HG03558 (cell line): ENCODE data around the gene TFAP2A.

ENCODE experiments used
- ATAC-seq: cut with Tn5 transposase; IDR thresholded peaks from one replicate; pipeline ENCODE4 v1.9.1; 2021; ENCODE audit warnings: moderate number of reproducible peaks; ENCODE audit not compliant: unreplicated experiment; ENCODE audit errors: extremely low read depth

TFAP2A gene

DNA sequence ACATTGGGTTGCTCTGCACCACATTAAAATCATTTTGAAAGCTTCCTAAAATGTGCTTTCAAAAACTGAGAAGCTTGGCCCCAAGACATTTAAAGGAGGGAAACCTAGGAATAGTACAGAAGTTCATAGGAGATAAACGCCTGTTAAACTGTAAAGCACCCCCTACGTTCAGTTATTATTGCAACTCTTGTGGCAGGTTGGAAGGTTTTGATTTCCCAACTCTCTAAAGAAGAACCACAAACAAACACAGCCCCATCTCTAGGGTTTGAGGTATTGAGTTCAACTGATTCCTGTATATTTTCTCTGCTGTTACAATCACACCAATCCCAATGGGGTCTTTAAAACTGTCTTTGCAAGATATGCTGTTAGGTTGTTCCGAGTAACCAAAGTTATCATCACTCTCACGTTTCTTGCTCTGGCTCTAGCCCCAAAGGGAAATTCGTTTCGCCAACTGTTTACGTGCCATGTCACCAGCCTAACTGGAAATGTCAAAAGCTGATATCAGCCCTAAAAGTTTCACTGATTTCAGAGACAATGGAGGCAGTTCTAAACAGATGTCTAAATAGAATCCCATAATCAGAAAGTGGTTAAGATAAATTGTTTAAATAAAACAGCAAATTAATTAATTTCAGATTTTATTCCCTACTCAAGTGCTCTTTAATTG lies 12.1 kb downstream of the TFAP2A start:
- no peak for ATAC-seq

DNA sequence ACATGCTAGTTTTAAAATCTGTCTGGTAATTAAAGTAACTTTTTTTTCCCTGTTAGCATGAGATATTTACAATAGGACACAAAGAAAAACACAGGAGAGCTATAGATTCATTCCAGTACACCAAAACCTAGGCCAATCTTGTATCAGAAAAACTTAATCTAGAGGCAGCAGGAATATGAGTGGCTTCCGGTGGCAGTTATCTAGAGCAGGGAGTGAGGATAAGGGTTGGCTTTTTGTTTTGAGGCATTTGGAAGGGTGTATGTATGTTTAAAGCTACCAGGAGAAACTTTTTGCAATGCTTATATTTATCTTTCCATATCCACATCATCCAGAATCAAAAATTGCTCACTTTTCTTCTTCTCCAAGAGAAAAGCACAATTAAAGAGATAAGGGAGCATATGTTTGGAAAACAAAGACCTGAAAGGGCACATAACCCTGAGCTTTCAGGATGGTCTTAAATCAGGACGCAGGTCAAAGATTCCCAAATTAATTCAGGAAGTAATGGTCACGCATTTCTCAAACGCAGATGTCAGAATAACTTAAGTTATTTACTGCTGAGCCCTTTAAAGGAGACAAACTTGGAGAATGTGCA lies 13.1 kb downstream of the TFAP2A start:
- no peak for ATAC-seq

DNA sequence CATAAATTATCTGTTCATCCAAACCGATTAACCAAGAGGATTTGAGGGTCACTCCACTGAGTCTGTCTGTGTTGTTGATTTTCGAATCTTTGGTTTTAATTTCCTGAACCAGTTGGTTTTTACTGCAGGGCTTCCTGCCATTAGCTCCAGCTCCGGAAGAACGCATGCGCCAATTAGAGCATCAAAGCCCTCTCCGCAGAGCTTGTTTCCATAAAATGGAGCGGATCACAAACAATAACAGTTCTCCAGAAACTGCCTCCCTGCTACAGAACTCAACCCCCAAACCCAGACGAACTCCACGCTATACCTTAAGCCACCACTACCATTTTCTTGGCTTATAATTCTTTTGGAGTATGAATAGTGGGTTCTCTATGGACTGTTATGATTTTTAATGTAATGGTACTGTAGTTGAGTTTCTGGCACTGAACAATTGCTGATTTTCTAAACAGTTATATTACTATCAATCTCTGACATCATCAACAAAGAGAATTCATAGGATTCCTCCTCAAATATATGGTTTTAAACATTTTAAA lies 13.8 kb downstream of the TFAP2A start:
- ATAC-seq: no peak

DNA sequence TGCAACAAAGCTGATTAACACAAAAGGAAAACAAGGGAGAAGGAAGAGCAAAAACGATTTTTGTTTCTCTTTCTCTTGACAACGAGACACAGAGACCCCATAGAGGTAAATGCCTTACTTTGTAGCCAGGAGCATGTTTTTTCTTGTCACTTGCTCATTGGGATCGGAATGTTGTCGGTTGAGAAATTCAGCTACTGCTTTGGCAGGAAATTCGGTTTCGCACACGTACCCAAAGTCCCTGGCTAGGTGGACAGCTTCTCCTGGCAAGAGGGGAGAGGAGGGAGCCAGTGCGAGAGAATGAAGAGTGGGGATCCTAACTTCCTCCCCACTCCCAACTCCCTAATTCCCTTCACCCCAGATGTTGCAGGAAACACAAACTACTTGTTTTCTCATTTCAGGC lies 14.5 kb downstream of the TFAP2A start:
- no peak for ATAC-seq

DNA sequence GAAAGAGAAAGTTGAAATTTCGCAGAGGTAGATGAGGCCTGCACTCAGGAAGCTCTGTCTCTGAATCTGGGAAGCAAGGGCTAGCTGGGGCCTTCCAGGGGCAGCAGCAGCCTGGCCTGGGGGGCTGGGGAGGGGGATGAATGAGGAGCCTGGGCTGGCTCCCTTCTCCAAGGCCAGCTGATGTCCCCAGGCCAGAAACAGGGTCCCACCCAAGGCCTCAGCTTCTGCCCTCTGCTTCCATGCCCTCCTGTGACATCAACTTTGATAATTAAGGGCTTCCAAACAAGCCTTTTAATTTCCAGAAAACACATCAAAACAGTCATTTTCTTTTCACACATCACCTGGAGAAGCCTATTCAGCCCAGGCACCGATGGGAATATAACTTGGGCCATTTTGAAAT lies 15.4 kb downstream of the TFAP2A start:
- no peak for ATAC-seq

DNA sequence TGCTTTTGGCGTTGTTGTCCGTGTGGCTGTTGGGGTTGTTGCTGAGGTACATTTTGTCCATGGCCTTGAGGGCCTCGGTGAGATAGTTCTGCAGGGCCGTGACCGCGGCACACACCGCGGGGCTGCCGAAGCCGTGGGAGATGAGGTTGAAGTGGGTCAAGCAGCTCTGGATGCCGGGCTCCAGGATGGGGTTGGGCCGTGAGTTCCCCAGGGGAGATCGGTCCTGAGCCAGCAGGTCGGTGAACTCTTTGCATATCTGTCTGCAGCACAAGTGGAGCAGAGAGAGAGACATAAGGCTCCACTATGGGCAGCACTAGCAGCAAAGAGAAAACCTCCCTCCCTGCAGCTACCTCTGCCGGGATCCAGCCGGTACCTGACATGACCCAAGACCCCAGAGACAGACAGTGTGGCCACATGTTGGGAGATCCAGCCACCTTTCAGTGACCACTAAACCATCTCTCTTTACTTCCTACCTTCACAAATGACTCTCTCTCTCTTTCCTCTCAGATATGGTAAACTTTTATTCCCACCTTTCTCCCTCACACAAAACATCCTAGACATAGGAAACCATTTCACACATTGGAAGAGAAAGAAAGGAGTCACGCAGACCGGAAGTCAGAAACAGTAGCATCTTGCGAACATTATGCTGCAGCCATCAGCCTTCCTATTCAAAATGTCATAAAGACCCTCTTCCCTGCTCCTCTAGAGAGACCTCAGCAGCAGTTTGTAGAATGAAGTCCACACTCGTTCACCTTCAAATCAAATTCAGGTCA lies 16.2 kb downstream of the TFAP2A start:
- no peak for ATAC-seq

DNA sequence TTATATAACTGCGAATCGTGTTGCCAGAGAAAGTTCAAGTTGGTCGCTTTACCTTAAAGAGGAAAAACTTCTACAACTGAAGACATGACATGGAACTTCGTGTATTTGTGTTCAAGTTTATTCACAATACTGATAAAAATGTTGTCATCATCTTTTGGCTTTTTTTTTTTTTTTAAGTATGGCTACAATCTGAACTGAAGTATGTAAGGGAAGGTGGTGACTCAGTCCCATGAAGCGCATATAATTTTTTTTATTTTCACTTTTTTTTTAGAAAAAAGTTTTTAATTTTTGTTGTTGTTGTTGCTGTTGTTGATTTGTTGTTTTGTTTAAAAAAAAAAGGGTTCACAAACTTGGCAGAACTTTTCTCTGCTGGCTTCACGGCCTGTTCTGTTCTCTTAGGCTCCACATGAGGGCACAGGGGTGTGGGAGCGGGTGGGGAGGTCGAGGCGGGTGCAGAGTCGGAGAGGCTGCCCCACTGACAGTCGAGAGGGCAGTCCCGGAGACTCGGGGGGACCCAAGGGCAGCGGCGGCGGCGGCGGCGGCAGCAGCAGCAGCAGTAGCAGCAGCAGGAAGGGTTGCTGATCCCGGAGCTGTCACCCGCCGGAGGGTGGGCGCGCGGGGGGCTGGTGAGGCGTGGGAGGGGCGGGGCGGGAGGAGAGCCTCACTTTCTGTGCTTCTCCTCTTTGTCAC lies 17.0 kb downstream of the TFAP2A start:
- ATAC-seq: no peak

DNA sequence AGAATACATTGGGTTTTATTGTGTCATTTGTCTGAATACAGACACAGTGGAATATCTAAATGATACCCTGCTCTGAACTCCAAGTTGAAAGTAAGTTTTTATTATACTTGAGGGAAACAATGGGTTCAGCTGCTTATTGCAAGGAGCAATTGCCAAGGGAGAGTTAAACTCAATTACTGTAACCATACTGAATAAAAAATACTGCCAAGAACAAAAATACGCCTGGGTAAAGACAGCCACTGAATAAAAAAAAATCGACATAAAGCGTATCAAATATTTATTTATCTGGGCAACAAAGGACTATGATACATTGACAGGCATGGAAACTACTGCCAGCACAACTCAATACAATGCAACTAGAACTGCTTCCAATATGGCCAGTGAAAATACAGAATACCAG lies 18.1 kb downstream of the TFAP2A start:
- ATAC-seq: no peak

DNA sequence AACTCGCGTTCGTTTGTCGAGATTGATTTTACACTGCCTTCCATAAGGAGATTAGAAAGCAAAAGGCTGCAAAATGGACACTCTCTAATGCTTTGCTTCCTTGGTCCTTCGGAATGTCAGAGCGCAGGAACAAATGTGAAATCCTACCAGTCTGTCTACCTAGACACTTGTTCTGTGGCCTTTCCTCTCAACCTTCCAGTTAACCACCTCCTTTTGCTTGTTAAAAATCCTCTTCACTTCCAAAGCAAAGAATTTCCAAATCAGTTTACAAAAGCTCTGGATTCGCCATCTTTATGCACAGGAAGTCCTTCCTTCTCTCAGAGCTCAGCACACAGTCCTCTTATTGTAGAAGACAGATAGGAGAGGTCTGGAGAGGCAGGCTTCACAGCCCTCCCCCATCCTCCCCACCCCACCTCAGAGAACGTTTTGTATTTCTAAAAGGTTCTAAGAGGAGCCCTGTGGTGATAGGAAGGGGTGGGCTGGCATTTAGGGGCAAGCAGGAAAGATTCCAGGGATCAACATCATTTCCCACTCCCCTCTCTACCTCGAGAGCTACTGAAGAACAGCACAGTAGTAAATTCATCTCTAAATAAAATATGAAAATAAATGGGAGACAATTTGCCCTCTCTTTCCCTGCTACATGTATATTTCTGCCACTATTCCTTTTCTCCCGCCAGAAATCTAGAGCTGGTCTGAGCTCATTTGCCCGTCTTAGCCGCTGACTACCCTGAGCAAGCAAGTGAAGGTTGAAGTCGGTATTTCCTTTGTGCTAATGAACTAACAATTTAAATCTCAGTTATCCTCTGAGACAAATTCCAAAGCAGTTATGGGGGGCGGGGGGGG lies 18.9 kb downstream of the TFAP2A start:
- ATAC-seq: no peak

DNA sequence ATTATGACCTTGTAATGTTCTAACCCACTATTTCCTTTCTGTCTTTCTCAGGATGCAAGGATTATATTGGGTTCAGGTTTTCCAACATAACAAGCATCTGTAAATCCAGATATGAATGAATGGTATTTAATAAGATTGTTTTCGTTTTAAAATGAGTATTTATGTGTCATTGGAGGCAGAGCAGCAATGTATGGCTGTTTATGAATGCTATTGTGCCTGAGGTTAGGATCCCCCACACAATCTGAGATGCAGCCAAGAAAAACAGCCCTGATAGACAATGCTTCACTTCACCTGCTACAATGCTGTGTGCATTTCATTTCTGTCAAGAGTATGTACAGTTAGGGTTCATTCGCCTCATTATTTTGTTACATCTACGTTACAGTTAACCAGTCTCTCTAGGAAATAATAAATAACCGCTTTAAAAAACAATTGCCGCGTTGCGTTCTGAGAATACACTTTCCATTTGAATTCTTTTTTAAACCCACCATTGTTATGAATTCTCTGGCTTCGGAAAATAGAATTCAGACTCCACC lies 19.6 kb downstream of the TFAP2A start:
- no peak for ATAC-seq

DNA sequence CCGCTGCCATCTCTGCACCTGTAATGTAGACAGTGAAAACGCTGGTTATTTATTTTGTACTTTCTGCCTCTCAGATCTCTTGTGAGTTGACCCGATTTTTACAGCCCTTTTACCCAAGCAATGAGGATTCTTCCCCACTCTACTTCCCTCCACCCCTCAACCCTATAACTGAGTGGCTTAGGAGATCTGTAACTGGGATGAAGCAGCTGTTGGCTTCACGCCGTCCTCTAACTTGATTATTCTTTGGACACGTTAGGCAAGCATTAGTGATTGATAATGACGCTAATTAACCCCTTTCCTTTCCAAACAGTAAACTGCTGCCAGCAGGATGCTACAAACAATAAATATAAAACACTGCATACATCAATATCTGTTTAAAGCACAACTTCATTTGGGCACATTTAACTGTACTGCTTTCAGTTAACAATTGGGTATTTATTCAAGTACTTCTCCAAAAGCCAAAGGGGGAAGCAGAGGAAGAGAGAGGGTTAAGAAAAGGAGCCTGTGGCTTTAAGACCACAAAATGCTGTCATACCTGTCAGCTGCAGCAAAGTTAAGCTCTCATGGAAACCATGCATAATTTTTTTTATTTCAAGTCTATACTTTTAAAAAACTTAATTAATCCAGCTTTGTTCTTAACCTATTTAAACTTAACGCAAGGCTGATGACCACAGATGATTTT lies 21.2 kb downstream of the TFAP2A start:
- ATAC-seq: no peak

DNA sequence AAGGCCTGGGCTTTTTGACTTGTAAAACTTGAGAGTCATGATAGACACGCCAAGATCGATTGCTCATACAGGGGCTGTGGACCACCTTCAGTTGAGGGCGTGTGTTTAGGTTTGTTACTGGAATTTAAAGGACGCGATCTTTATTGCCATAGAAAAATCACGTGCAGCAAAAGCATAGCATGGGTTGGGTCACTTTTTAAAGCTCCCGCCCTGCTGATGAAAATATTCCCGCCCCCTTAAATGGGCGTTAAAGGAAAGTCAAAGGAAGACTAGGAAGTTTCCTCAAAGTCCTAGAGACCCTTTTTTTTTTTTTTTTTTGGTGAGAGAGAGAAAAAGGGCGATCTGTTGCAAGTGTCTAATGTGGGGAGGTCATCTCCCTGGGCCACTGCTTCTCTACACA lies 23.1 kb downstream of the TFAP2A start:
- no peak for ATAC-seq

DNA sequence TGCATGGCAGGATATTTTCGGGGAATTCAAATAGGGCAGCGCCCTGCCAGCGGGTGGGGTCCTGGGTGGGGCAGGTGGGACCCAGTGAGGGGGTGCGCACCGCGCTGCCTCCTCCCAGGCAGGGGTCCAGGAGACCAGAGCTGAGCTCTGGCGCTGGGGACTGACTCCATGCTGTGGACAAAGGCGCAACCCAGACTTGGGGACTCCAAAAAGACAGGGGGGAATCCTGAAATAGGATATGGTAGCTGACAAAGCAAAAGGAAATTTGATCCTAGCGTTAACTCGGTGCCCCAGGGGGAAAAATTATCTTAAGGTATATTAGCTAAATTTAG lies 23.6 kb downstream of the TFAP2A start:
- ATAC-seq: no peak

DNA sequence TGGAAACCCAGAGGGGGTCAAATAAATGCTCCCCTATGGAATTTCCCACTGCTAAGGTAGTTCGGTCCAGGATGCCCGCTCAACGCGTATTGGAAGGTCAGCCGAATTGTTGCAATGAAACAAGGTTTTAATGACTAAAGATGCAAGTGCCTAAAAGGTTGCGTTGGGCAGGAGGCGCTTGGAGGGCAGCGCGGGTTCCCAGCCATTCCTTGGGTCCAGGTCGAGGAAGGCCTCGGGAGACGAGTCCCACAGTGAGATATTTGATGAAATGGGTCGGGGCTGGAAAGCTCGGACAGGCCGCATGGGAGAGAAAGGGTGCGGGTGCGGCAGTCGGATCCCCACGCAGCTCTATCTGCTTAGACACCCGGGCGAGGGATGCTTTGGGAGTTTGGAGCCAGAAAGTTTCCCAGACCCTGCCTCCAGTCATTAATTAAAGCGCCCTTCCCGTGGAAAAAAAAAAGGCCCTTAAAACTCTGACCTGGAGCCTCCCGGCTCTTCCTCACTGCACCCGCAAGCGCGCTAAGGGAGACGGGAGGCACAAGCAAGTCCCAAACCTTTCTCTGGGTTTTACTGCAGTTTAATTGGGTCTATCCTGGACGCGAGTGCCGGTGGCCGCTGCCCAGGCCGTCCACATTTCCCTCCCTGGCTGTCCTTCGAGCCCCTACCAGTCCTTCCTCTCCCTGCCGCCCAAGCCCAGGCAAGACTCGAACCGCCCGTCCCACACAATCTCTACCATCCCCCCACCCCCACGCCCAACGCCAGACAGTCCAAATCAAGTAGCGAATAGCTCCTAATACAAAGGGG lies 24.2 kb downstream of the TFAP2A start:
- ATAC-seq: no peak

DNA sequence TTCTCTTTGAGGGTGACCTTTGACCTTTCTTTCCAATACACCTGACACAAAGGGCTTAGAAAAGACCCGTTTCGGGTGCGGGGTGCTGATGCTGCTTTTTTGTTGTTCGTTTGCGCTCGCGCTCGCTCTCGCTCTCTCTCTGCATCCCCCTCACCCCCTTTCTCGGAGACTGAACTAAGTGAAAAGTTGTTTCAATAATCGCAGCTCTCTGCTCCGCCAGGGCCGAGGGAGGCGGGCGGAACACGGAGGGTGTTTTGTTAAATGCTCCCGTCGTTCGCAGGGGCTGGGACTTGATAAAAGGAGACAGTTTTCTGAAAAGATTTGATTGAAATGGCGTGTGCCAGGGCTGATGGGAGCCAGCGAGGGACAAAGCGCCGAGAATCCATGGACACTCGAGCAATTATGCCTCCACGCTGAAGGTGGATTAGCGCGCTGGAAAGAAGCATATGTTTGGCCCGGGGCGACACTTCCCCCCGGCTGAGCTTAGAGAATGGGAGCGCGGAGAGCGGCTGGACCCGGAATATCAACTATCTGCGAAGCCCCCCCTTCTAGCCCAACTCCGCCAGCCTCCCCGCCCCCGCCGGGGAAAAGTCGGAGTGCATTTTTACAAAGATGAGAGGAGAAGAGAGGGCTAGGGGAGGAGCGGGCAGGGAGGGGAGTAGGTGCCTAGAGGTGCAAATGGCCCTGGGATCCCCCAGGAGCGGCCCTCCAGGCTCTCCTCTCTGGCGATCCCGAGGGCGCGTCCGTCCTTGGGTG lies 25.0 kb downstream of the TFAP2A start:
- no peak for ATAC-seq

DNA sequence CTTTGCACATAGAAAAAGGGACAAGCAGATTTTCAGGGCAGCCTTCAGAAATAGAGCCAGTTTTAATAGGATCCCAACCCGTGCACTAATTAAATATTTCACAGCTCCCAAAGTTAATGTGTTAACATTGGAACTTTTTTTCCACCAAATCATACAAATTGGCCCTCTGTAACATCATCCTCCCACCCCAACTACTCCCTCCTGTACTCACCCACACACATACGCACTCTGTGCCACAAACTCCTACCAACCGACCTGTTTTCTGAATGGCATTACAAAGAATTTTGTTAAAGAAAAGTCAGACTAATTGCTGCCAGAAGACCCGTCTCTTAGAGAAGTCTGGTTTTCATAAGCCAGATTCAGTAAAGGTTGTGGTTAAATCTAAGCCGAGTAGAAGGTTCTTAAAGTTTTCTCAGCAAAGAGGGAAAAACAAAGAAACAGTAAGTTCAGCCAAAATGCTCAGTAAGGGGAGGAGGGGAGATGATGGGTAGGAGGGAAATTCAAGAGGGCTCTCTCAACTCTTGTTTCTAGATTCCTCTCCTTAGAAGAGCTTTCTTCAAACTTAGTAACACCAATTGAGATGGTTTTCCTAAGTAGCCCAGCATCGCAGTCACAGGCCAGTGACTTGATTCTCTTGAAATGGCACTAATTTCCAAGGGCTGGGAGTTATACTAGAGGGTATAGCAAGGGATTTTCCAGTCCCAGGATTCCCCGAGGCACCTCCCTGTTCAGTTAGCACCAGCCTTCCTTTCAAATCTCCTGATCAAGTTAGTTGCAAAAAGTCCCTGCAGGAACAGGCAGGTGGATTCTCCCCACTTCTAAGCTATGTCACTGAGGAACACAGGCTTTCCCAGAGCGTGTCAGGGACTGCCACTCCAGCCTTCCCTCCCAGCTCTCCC lies 27.9 kb downstream of the TFAP2A start:
- no peak for ATAC-seq

DNA sequence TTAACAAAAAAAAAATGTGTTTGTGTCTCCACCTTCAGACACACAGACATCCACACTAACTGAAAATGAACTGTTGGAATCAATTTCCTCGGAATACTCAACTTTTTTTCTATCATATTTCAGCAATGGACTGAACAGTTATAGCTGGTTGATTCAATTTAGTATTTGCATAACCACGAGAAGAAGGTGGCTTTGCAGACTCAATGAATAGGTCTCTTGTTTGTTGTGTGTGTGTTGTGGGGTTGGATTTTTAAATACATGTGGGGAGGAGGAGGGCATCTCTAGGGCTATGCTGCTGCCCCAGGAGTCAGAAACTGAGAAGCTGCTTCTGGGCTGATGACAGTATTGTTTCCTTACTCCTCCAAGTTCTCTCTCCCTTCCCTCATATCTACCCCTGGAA lies 28.7 kb downstream of the TFAP2A start:
- no peak for ATAC-seq
